GM21367 (cell line): ENCODE measurements around the gene GAGE12H.
"Not testable (repeated sequence)": the region's sequence is repeated elsewhere in the genome, so short reads cannot be mapped to it uniquely, and the experiment has no call there.

ENCODE experiments used
- ATAC-seq: cut with Tn5 transposase; IDR thresholded peaks from one replicate; pipeline ENCODE4 v1.9.1; 2021; ENCODE audit not compliant: unreplicated experiment

Gene GAGE12H, protein sequence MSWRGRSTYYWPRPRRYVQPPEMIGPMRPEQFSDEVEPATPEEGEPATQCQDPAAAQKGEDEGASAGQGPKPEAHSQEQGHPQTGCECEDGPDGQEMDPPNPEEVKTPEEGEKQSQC

DNA sequence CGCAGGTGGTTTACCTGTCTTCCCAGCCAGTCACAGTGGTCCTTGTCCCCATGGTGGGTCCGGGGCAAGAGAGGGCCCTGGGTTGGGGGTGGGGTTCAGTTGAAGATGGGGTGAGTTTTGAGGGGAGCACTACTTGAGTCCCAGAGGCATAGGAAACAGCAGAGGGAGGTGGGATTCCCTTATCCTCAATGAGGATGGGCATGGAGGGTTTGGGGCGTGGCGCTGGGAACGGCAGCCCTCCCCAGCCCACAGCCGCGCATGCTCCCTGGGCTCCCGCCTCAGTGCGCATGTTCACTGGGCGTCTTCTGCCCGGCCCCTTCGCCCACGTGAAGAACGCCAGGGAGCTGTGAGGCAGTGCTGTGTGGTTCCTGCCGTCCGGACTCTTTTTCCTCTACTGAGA lies at the start of gene GAGE12H:
TSS of gene GAGE12H (plus strand) at position 301 of the 400 bp plus-strand sequence. CDS start 1,155 bp downstream, outside the sequence.
- not testable (repeated sequence) for ATAC-seq

DNA sequence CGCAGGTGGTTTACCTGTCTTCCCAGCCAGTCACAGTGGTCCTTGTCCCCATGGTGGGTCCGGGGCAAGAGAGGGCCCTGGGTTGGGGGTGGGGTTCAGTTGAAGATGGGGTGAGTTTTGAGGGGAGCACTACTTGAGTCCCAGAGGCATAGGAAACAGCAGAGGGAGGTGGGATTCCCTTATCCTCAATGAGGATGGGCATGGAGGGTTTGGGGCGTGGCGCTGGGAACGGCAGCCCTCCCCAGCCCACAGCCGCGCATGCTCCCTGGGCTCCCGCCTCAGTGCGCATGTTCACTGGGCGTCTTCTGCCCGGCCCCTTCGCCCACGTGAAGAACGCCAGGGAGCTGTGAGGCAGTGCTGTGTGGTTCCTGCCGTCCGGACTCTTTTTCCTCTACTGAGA lies 47.9 kb upstream of the GAGE12H start, which contains the start of gene GAGE12C:
TSS of gene GAGE12C (plus strand) at position 301 of the 400 bp plus-strand sequence. CDS start 1,155 bp downstream, outside the sequence.
- not testable (repeated sequence) for ATAC-seq

DNA sequence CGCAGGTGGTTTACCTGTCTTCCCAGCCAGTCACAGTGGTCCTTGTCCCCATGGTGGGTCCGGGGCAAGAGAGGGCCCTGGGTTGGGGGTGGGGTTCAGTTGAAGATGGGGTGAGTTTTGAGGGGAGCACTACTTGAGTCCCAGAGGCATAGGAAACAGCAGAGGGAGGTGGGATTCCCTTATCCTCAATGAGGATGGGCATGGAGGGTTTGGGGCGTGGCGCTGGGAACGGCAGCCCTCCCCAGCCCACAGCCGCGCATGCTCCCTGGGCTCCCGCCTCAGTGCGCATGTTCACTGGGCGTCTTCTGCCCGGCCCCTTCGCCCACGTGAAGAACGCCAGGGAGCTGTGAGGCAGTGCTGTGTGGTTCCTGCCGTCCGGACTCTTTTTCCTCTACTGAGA lies 38.3 kb upstream of the GAGE12H start, which contains the start of gene GAGE12D:
TSS of gene GAGE12D (plus strand) at position 301 of the 400 bp plus-strand sequence. CDS start 1,155 bp downstream, outside the sequence.
- ATAC-seq: not testable (repeated sequence)

DNA sequence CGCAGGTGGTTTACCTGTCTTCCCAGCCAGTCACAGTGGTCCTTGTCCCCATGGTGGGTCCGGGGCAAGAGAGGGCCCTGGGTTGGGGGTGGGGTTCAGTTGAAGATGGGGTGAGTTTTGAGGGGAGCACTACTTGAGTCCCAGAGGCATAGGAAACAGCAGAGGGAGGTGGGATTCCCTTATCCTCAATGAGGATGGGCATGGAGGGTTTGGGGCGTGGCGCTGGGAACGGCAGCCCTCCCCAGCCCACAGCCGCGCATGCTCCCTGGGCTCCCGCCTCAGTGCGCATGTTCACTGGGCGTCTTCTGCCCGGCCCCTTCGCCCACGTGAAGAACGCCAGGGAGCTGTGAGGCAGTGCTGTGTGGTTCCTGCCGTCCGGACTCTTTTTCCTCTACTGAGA lies 28.8 kb upstream of the GAGE12H start, which contains the start of gene GAGE12E:
TSS of gene GAGE12E (plus strand) at position 301 of the 400 bp plus-strand sequence. CDS start 1,155 bp downstream, outside the sequence.
- not testable (repeated sequence) for ATAC-seq

DNA sequence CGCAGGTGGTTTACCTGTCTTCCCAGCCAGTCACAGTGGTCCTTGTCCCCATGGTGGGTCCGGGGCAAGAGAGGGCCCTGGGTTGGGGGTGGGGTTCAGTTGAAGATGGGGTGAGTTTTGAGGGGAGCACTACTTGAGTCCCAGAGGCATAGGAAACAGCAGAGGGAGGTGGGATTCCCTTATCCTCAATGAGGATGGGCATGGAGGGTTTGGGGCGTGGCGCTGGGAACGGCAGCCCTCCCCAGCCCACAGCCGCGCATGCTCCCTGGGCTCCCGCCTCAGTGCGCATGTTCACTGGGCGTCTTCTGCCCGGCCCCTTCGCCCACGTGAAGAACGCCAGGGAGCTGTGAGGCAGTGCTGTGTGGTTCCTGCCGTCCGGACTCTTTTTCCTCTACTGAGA lies 19.2 kb upstream of the GAGE12H start, which contains the start of gene GAGE12F:
TSS of gene GAGE12F (plus strand) at position 301 of the 400 bp plus-strand sequence. CDS start 1,155 bp downstream, outside the sequence.
- ATAC-seq: not testable (repeated sequence)

DNA sequence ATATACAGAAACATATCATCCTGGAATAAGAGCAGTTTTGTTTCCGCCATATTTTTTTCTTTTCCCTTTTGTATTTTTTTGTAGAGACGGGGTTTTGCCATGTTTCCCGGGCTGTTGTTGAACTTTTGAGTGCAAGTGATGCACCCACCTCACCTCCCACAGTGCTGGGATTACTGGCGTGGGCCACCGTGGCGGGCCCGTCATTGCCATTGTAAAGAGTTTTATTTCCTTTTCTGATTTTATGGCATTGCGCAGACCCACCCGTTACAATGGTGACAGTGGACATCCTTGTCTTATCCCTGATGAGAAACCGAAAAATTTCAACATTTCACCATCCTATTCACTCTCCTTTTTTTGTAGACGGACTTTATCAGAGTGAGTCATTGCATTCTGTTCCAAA lies 11.0 kb upstream of the GAGE12H start:
- ATAC-seq: not testable (repeated sequence)

DNA sequence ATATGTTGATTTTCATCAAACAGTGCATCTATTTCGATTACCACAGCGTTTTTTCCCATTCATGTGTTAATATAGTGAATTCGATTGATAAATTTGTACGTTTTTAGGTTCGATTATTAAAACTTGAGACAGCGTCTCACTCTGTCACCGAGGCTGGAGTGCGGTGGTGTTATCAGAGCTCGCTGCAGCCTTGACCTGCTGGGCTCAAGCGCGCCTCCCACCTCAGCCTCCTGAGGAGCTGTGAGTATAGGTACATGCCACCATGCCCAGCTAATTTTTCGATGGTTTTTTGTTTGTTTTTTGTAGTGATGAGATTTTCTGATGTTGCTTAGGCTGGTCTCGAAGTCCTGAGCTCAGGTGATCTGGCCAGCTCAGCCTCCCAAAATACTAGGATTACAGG lies 10.6 kb upstream of the GAGE12H start:
- not testable (repeated sequence) for ATAC-seq

DNA sequence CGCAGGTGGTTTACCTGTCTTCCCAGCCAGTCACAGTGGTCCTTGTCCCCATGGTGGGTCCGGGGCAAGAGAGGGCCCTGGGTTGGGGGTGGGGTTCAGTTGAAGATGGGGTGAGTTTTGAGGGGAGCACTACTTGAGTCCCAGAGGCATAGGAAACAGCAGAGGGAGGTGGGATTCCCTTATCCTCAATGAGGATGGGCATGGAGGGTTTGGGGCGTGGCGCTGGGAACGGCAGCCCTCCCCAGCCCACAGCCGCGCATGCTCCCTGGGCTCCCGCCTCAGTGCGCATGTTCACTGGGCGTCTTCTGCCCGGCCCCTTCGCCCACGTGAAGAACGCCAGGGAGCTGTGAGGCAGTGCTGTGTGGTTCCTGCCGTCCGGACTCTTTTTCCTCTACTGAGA lies 9.6 kb upstream of the GAGE12H start, which contains the start of gene GAGE12G:
TSS of gene GAGE12G (plus strand) at position 301 of the 400 bp plus-strand sequence. CDS start 1,155 bp downstream, outside the sequence.
- not testable (repeated sequence) for ATAC-seq

DNA sequence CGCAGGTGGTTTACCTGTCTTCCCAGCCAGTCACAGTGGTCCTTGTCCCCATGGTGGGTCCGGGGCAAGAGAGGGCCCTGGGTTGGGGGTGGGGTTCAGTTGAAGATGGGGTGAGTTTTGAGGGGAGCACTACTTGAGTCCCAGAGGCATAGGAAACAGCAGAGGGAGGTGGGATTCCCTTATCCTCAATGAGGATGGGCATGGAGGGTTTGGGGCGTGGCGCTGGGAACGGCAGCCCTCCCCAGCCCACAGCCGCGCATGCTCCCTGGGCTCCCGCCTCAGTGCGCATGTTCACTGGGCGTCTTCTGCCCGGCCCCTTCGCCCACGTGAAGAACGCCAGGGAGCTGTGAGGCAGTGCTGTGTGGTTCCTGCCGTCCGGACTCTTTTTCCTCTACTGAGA lies 9.4 kb downstream of the GAGE12H start, which contains the start of gene GAGE2A:
TSS of gene GAGE2A (plus strand) at position 301 of the 400 bp plus-strand sequence. CDS start 1,155 bp downstream, outside the sequence.
- not testable (repeated sequence) for ATAC-seq

DNA sequence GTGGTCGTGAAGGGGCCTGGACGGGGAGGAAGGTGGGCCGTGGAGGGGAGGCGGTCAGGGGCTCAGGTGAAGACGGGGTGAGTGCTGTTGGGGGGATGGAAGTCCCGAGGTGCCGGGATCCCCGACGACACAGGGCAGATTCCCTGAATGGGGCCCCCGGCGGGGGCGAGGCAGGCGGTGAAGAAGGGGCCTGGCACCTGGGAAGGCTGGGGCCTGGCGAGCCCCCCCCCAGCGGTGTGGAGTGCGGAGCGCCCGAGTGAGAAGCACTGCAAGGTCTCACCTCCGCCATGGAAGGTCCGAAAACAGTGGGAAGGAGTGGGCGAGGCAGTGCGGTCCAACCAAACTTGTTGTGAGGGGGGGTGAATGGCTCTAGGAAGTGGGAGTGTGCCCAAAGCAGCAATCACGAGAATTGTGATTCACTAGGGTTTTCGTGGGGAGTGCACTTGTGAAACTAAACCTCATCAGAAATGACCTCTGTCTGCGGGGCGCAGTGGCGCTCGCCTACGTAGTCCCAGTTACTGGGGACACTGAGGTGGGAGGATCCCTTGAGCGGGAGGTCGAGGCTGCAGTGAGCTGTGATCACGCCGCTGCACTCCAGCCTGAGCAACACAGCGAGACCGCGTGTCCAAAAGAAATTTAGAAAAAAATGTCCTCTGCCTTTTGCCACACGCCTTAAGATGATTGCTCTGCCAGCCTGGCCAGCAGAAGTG lies 10.2 kb downstream of the GAGE12H start:
- ATAC-seq: not testable (repeated sequence)

DNA sequence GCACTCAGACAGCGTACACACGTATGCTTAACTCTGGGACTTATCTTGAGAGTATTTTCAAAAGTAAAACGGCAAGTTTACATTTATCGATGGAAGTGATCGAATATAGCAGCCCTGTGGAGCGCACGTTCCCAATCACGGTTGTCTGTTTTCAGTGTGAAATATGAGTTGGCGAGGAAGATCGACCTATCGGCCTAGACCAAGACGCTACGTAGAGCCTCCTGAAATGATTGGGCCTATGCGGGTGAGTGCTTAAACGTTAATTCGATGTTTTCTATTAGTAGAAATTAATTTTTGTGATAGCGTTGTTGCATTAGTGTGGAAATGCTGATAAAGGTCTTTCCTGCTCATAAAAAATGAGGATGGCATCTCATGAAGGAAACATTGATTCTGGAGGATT lies 10.7 kb downstream of the GAGE12H start:
- not testable (repeated sequence) for ATAC-seq

DNA sequence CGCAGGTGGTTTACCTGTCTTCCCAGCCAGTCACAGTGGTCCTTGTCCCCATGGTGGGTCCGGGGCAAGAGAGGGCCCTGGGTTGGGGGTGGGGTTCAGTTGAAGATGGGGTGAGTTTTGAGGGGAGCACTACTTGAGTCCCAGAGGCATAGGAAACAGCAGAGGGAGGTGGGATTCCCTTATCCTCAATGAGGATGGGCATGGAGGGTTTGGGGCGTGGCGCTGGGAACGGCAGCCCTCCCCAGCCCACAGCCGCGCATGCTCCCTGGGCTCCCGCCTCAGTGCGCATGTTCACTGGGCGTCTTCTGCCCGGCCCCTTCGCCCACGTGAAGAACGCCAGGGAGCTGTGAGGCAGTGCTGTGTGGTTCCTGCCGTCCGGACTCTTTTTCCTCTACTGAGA lies 19.0 kb downstream of the GAGE12H start, which contains the start of gene GAGE1:
TSS of gene GAGE1 (plus strand) at position 301 of the 400 bp plus-strand sequence. CDS start 1,155 bp downstream, outside the sequence.
- ATAC-seq: not testable (repeated sequence)

DNA sequence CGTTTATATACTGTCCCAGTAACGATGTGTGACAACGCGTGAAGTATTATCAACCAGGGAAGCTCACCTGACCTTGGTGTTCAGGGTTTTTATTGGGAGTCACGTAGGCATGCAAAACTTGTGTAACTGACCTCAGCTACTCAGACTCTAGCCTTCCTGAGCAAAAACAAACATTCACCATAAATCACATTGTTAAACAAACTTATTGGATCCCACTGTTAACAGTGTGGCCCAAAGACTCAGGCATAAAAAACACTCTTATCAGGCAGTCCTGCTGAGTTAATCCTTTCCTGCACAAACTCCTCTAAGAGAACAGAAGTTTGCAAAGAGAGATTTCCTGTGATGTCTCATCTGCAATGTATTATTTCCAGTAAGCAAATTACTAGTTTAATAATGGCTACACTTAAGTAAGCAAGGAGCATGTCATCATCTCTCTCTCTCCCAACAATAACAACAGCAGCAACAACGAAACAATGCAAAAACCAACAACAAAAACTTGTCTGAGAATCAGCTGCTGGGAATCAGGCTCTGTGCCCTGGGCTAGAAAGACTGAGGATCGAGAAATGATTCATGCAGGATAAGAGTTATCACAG lies 31.1 kb downstream of the GAGE12H start:
- ATAC-seq: no peak

DNA sequence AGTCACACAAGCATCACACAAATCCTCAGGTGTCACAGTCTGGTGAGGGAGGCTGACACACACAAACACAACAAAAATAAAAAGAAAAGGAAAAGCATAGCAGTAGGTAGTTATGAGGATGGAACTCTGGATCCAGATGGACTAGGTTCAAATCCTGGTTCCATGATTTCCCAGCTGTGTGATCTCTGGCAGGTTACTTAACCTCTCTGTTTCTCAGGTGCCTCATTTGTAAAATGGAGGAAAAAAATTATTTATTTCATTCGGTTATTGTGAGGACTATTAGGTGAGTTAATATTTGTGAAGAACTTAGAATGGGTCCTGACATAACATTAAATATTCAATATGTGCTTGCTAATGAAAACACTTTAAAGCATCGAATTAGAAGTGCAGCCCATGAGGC lies 38.8 kb downstream of the GAGE12H start:
- no peak for ATAC-seq

DNA sequence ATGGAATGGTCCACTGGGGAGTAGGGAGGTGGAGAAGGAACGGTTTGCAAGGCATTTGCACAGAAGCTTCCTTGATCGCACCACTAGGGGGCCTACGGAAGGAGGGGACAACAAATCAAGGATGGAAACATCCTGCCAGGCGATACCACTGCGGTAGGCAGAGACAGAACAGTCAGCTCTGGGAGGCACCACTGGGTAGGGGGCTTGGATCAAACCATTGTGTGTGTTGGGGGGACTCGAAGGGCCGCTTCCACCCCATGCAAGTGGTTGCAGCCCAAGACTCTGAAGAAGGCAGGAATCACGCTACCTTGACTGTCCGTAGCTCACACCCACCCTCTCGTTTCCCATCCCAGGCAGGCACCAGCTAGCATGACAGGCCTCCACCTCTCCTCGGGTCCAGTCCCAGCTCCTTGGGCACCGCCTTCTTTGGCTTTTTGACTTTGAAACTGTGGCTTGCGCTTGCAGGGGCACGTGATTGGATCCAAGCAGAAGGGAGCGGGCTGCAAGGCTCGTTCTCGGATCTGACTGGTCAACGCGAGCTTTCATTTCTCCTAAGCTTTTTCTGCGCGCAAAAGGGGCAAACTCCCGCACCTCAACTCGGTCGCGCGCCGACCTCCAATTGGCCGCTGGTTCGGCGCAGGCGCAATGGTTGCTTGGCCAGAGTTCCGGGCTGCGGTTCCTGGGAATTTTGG lies 47.5 kb downstream of the GAGE12H start:
- no peak for ATAC-seq
